HG02623 (cell line): Measurements from ENCODE around the gene CTNNA3.

Experiments used
- ATAC-seq: cut with Tn5 transposase; IDR thresholded peaks from one replicate; pipeline ENCODE4 v1.9.1; 2021; ENCODE audit warnings: moderate library complexity; ENCODE audit not compliant: unreplicated experiment

The CTNNA3 gene

GRCh38 chr10:66917104-66917503 is 778.9 kb downstream of the CTNNA3 start:
- no peak for ATAC-seq

- no peak for ATAC-seq
These were observed 780.0 kb downstream of the CTNNA3 start for GRCh38 chr10:66916030-66916429.

- no peak for ATAC-seq
These were observed 785.3 kb downstream of the CTNNA3 start for GRCh38 chr10:66910671-66911070.

DNA sequence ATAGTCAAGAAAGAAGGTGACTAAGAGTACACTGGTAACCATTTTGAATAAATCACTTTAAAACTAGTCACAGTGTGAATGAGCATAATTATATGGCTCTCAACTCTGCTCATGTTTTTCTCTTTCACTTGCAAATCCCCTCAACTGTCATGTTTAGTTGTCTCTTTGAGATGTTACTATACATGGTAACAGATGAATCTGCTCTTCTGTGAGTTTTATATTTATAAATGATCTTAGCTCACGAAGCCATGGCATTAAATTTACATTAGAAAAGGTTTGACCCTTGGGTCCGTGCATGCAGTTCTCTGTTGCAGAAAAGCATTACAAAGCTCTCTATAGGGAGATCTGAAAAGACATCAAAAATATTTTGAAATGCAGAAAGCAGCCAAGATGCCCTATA is 803.1 kb downstream of the CTNNA3 start:
- no peak for ATAC-seq

DNA sequence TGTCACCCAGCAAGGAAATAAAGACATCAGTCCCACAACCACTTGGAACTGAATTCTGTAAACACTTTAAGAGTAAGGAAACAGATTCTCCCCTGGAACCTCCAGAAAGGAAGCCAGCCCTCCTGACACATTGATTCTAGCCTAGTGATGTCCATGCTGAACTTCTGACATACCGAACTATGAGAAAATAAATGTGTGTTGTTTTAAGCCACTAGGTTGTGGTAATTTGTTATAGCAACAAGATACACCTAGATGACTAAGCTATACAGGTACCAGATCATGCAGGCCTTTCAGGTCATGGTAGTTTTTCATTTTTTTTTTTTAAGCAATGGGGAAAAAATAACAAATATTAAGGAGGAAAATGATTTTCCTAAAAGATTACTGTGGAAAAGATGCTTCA is 807.8 kb downstream of the CTNNA3 start:
- no peak for ATAC-seq

- ATAC-seq = no peak
These were observed 809.1 kb downstream of the CTNNA3 start for GRCh38 chr10:66886848-66887247.

DNA sequence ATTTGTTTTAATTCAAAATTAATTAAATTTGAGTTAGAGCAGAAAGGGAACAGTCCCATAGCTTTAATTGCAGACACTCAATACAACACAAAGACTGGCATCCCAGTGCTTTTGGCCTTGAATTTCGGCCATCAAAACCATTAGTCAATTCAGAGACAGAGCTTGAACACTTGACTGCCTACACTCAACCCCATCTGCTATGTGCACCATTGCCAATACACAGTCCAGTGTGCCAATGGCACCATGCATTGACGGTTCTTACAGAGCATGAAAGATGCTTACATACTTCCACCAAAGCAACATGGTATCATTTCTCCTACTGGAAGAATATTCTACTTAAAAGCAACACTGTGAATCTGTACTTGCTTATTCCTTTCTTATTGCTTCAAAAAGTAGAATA is 813.7 kb downstream of the CTNNA3 start:
- ATAC-seq = no peak

GRCh38 chr10:66881814-66882213 is 814.2 kb downstream of the CTNNA3 start:
- no peak for ATAC-seq

DNA sequence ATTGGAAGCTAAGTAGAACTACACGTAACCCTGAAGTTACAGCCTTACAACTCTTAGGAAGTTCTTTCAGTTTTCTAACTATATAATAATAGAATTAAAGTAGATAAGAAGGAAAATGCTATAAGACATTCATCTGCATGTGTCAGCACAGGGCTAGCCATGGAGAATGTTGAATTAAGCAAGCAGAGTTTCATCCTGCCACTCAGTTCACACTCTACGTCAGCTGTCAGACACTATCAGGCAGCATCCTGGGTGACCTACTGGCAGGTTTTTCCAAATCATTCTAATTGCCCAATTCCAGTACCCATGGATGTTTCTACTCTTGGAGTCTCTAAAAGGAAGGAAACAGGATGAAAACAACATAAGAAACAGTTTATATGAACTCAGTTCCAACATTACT is 815.2 kb downstream of the CTNNA3 start:
- no peak for ATAC-seq

GRCh38 chr10:66880292-66880691 is 815.7 kb downstream of the CTNNA3 start:
- ATAC-seq = no peak

- ATAC-seq = no peak
These were observed 818.6 kb downstream of the CTNNA3 start for GRCh38 chr10:66877361-66877760.

DNA sequence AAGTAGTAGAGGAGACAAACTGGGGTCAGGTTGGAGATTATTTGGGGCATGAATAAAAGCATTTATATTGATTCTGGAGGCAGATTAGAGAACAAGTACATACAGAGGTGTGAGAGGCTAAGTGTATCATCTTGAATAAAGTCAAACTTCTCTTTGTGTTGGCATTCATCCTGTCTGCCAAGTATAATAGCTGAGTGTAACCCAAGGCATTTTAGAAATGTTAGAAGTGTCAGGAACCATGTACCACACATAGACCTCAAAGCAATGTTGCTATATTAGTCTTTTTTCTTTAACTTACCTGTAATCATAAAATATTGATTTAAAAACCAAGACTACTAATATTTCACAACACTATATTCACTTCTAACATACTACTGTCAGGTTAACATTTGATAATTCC is 826.4 kb downstream of the CTNNA3 start:
- no peak for ATAC-seq

DNA sequence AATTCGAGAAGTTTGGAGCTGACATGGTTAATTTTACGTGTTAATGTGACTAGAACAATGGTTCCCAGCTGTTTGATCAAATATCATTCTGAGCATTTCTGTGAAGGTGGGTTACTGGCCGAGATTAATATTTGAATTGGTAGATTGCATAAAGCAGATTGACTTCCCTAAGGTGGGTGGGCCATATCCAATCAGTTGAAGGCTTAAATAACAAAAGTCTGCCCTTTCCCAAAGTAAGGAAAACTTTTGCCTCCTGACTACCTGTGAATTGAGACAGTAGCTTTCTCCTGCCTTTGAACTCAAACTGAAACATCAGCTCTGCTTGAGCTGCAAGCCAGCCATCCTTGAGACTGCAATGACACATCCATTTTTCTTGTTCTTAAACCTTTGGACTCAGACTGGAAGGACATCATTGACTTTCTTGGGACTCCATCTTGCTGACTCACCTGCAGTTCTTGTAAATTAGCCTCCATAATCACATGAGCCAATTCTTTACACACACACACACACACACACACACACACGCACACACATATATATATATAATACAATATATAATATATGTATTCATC is 833.2 kb downstream of the CTNNA3 start:
- ATAC-seq = no peak

DNA sequence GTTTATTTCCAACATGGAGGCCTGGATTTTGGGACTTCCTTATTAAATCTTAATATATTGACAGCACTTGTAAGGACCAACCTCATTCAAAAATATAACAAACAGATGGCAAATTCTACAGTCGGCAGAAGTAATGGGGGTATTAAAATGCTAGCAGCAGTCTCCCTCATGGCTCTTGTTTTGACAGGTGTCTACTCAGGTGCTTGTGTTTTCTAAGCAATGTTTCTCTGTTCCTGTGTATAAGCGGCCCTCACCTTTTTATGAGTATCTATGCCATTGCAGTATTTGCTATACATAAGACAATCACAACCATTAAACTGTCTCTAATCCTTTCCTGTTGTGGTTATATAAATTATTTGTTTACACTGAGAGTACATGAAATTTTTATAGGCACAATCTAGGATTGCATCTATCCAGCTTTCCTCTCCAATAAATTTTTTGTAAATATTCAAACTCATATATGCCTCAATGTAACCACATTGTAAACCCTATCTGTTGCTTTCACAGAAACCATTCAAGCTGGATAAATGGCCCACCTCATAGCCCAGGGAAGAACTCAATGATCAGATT is 835.5 kb downstream of the CTNNA3 start:
- ATAC-seq = no peak

- no peak for ATAC-seq
These were observed 843.2 kb downstream of the CTNNA3 start for GRCh38 chr10:66852811-66853210.

DNA sequence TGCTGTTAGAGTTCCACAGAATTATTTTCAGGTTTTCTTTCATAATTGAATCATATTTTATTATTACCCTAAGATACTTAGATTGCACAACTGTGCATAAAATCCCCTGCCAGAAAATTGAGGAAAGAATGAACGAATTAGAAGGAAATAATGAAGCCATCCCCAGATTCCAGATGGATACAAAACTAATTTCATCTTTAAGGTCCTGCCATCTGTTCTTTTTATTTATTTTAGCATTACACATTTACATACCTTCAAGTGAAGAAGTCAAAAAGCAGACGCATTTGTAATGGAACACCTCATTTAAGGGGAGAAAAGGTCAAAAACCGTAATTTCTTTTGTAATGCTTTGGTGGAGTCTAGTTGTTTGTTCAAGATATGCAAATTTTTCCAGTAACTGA is 847.1 kb downstream of the CTNNA3 start:
- no peak for ATAC-seq

DNA sequence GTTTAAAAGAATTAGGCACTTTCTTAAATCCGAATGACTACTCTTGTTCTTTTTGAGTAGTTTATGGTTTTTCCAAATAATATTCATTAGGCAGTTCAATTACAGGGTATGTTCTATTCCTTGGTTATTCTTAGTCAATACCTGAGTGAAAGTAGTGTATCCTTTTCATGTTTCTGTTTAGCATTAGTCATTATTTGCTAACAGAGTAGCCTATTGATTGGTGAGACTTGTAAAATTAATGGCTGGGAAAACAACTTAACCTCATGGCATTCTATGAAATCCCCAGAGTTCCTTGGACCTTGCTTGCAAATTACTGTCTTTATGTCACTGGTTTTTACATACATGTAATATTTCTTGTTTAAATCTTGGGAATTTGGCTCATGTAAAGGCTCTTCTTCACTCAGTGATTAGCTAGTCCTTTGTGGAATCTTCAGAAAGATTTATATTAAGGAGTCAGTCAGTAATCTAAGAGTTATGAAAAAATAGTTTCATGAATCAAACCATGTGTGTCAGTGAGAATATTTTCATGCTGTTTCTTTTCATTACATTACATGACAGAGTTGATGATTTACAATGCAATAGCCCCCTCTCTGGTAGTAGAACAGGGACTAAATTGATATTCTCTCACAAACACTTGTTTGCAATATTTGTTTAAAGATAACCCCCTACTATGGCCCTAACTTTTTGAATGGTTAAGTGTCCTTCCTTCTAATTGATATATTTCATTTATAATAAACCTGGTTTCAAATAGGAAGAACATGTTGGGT is 851.6 kb downstream of the CTNNA3 start:
- ATAC-seq = no peak

DNA sequence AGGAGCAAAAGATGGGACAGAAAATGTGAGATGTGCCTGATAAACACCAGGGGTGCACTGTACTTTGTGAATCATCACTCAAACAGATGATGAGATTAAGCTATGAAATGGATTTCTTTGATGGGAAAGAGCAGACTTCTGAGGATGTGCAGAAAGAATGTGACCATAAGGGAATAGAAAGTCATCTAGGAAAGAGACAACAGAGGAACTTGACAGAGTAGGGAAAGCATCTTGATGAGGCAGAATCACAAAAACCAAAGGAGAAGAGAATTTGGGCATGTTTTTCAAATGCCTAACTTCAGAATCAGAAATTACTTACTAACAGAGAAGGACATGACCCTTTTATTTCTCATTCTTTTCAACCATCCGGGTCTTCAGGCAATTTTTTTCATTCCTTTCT is 852.6 kb downstream of the CTNNA3 start:
- ATAC-seq = no peak

DNA sequence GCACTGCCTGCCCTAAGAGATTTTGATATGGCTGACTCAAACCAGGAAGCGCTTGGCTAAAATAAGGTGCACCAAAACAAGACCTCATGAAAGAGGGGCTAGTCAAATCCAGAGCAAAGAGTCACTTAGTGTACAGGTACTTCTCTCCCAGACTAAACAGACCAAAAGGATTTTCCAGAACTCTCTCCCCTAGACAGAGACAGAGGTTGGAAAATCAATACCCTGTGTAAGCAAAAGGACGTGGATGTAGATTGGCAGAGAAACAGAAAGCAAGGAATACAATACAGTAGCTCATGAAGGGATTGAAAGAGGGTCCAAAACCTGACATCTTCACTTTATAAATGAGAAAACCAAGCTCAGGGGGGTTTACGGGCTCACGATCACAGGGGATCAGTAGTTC is 853.1 kb downstream of the CTNNA3 start:
- no peak for ATAC-seq

DNA sequence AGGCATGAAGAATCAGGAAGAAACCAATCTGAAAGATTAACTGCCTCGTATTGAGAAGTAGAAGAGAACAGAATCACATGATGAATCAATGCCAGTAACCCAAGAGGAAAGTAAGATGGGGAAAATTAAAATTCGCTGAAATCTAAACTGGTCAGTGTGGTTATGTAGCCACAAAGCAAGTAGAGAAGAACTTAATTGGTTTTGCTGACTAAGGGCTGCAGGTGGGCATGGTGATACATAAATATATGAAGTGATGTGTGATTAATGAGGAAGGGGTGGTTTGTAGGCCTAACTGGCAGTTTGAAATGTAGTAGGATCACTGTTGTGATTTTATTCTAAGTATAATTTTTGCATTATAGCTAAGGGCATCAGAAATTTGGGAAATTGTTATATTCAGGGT is 853.6 kb downstream of the CTNNA3 start:
- ATAC-seq = no peak

DNA sequence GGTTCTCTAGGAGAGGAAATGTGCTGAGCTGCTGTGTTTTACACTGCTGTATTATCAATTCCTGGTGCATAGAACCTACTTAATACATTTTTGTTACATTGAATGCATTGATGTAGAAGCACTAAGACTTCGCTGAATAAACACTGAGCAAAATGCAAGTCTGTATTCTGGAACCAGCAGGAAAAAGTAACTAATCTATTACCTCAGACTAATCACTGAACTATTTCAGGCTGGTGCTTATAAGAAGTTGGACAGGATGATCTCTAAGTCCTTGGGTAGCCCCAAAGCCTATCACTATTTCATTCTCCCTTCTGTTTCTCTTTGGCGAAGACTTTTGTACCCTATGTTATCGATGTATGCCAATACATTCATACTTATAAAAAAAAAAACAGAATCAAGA is 857.3 kb downstream of the CTNNA3 start:
- ATAC-seq = no peak

GRCh38 chr10:66837990-66838389 is 858.0 kb downstream of the CTNNA3 start:
- ATAC-seq = no peak

- ATAC-seq = no peak
These were observed 858.7 kb downstream of the CTNNA3 start for GRCh38 chr10:66837335-66837734.
